Stimulated activated CD8-positive, alpha-beta memory T cell treated with anti-CD3 and anti-CD28 coated beads, Interleukin-4, amount 100 ng/mL, for 24 hours (primary cell): ENCODE results near the gene FNTB.
"Not testable (repeated sequence)": the region's sequence is repeated elsewhere in the genome, so short reads cannot be mapped to it uniquely, and the experiment has no call there.

Source experiments
- DNase-seq: peaks from one replicate; pipeline ENCODE4 v3.0.0-alpha.2; 2020; ENCODE audit warnings: low read depth

FNTB gene

GRCh38 chr14:65054471-65055085 lies 67.9 kb downstream of the FNTB start:
- DNase-seq, result no peak

- no peak for DNase-seq
Measured at GRCh38 chr14:65057695-65058094, 71.0 kb downstream of the FNTB start.

- no peak for DNase-seq
Measured at GRCh38 chr14:65062096-65063075, 75.7 kb downstream of the FNTB start.

GRCh38 chr14:65065719-65066118 lies 79.0 kb downstream of the FNTB start:
- no peak for DNase-seq

- no peak for DNase-seq
Measured at GRCh38 chr14:65069874-65070413, 83.2 kb downstream of the FNTB start.

GRCh38 chr14:65070471-65070976 lies 83.8 kb downstream of the FNTB start:
- DNase-seq, result no peak

GRCh38 chr14:65071544-65071943 lies 84.8 kb downstream of the FNTB start:
- no peak for DNase-seq

- no peak for DNase-seq
Measured at GRCh38 chr14:65072256-65072655, 85.6 kb downstream of the FNTB start.

- no peak for DNase-seq
Measured at GRCh38 chr14:65072937-65073336, 86.2 kb downstream of the FNTB start.

GRCh38 chr14:65073605-65074201 lies 87.0 kb downstream of the FNTB start:
- no peak for DNase-seq

GRCh38 chr14:65074449-65075150 lies 87.9 kb downstream of the FNTB start:
- no peak for DNase-seq

GRCh38 chr14:65075628-65076325 lies 89.1 kb downstream of the FNTB start:
- DNase-seq, result no peak

GRCh38 chr14:65077318-65077717 lies 90.6 kb downstream of the FNTB start:
- DNase-seq, result no peak

GRCh38 chr14:65079201-65079600 lies 92.5 kb downstream of the FNTB start:
- no peak for DNase-seq

- DNase-seq, result no peak
Measured at GRCh38 chr14:65079768-65080167, 93.1 kb downstream of the FNTB start.

- DNase-seq, result no peak
Measured at GRCh38 chr14:65080960-65081747, 94.5 kb downstream of the FNTB start.

GRCh38 chr14:65082930-65083329 lies 96.2 kb downstream of the FNTB start:
- no peak for DNase-seq

- no peak for DNase-seq
Measured at GRCh38 chr14:65084554-65085505, 98.1 kb downstream of the FNTB start.

- DNase-seq, result not testable (repeated sequence)
Measured at GRCh38 chr14:65086686-65087085, 100.0 kb downstream of the FNTB start.
